K562 (cell line): ENCODE data around the gene SIGLEC1. TPM values are rescaled to one million over a fixed set of nuclear protein-coding genes. Genes with fewer than 3 reads are reported as not detected.

Source experiments
- ATAC-seq: fragments of 200-7000 bp; cut with Tn5 transposase; 3 replicates; pipeline ENCODE4 v1.9.1; 2020; ENCODE audit warnings: moderate library complexity
- BruUV-seq: library from RNA; stranded (reverse); fragments of 400-500 nt; replicated peaks from 2 replicates; lab custom pipeline; 2021; lab: Mats Ljungman, UMichigan
- CTCF ChIA-PET: fragments of 300-600 bp; formaldehyde crosslinking; extraction: SDS; loops from one replicate; lab custom pipeline; 2021; ENCODE audit warnings: low intra/inter-chr PET ratio; lab: Yijun Ruan, JAX
- POLR2A ChIA-PET: fragments of 300-600, 350-650 bp; sonication (Branson Sonifier 250); formaldehyde crosslinking; extraction: SDS; loops from one replicate; lab custom pipeline; 2021; ENCODE audit warnings: antibody characterized with exemption, inconsistent platforms; lab: Yijun Ruan, JAX
- DNase-seq, 4 experiments: peaks; one replicate each; pipeline versions ENCODE4 v3.0.0 to v3.0.0-alpha.2; 2011 to 2018; ENCODE audit warnings: low spot score in 3 of 4, mixed read lengths in 3 of 4; ENCODE audit errors: extremely low read depth in 1 of 4
- FAIRE-seq: peaks from 2 replicates; lab custom pipeline; 2011; peaks lifted over from hg19 to GRCh38; lab: Jason Lieb, UNC
- H2AFZ ChIP-seq: 2 replicates; pipeline ENCODE4 v1.6.0; 2011; ENCODE audit warnings: low read depth, low read length, control low read depth, inconsistent platforms
- H3K27ac ChIP-seq: fragments of 200-600 bp; 3 replicates; pipeline ENCODE4 v1.8.0; 2011; ENCODE audit warnings: low read depth, mild to moderate bottlenecking, control low read depth, inconsistent platforms, low read length, moderate library complexity, mixed read lengths; ENCODE audit errors: extremely low read depth
- H3K27me3 ChIP-seq, 2 experiments: fragments of 300-600 bp in 1 of 2; 2 replicates in 1 of 2; 3 replicates in 1 of 2; pipeline versions ENCODE4 v1.6.0 to v1.8.0; 2011; ENCODE audit warnings: inconsistent platforms in 2 of 2, low read length in 2 of 2, mild to moderate bottlenecking in 1 of 2, mixed read lengths in 1 of 2, moderate library complexity in 1 of 2; ENCODE audit not compliant: control insufficient read depth in 2 of 2, insufficient read depth in 2 of 2
- H3K36me3 ChIP-seq: fragments of 300-600 bp; 3 replicates; pipeline ENCODE4 v1.8.0; 2011; ENCODE audit warnings: mild to moderate bottlenecking, low read length, inconsistent platforms; ENCODE audit not compliant: control insufficient read depth, insufficient read depth
- H3K4me1 ChIP-seq, 2 experiments: fragments of 200-600 bp in 1 of 2; replicated peaks in 1 of 2; 2 replicates in 1 of 2; 3 replicates in 1 of 2; pipeline versions ENCODE4 v1.5.1 to v1.8.0; 2011; ENCODE audit warnings: inconsistent platforms in 2 of 2, low read length in 2 of 2, mild to moderate bottlenecking in 1 of 2, mixed read lengths in 1 of 2, moderate library complexity in 1 of 2; ENCODE audit not compliant: control insufficient read depth in 2 of 2, insufficient read depth in 2 of 2
- H3K4me2 ChIP-seq: 2 replicates; pipeline ENCODE4 v1.6.1; 2011; ENCODE audit warnings: low read length, control low read depth, inconsistent platforms, mixed read lengths; ENCODE audit not compliant: insufficient read depth
- H3K4me3 ChIP-seq: fragments of 200-600 bp; sonication (generic), shearing (Covaris generic); 2 replicates; pipeline ENCODE4 v1.5.1; 2016; ENCODE audit warnings: control low read depth, inconsistent platforms
- H3K79me2 ChIP-seq: fragments of 200-600 bp; 3 replicates; pipeline ENCODE4 v1.8.0; 2011; ENCODE audit warnings: low read length, inconsistent platforms; ENCODE audit not compliant: control insufficient read depth, insufficient read depth
- H3K9ac ChIP-seq, 2 experiments: 2 replicates each; pipeline versions ENCODE4 v1.6.0 to v1.6.1; 2011; ENCODE audit warnings: low read depth in 2 of 2, low read length in 2 of 2, control low read depth in 1 of 2, inconsistent platforms in 1 of 2, mild to moderate bottlenecking in 1 of 2, mixed read lengths in 1 of 2; ENCODE audit not compliant: insufficient read depth in 1 of 2
- H3K9me1 ChIP-seq: one replicate; pipeline ENCODE4 v1.6.0; 2011; ENCODE audit warnings: inconsistent platforms, mild to moderate bottlenecking, low read length, moderate library complexity; ENCODE audit not compliant: control insufficient read depth, insufficient read depth
- H3K9me3 ChIP-seq: replicated peaks from 2 replicates; pipeline ENCODE4 v1.5.1; 2011; ENCODE audit warnings: low read depth, low read length, inconsistent platforms; ENCODE audit not compliant: control insufficient read depth, insufficient read depth
- H4K20me1 ChIP-seq: replicated peaks from 2 replicates; pipeline ENCODE4 v1.6.1; 2011; ENCODE audit warnings: low read length, inconsistent platforms, mixed read lengths; ENCODE audit not compliant: control insufficient read depth, insufficient read depth
- BRD9 ChIP-seq: fragments of 450-650 bp; IDR thresholded peaks from 2 replicates; pipeline ENCODE4 v1.6.1; 2018; ENCODE audit warnings: low read depth; ENCODE audit not compliant: partially characterized antibody
- CBX5 ChIP-seq: IDR thresholded peaks from 2 replicates; pipeline ENCODE4 v1.6.1; 2014; ENCODE audit warnings: low read depth, borderline replicate concordance
- DMBX1 ChIP-seq: fragments of 250-450 bp; sonication (Bioruptor Pico); IDR thresholded peaks from 2 replicates; pipeline ENCODE4 v1.8.0; 2022; ENCODE audit warnings: inconsistent platforms, mild to moderate bottlenecking, moderate library complexity, borderline replicate concordance
- FOXA1 ChIP-seq: fragments of 450-650 bp; IDR thresholded peaks from 2 replicates; pipeline ENCODE4 v1.6.1; 2016; ENCODE audit warnings: mild to moderate bottlenecking, borderline replicate concordance
- NFIX ChIP-seq: fragments of 250-450 bp; sonication (Bioruptor Pico); IDR thresholded peaks from 2 replicates; pipeline ENCODE4 v1.4.0; 2020; ENCODE audit warnings: low read depth, mild to moderate bottlenecking, moderate library complexity
- NUFIP1 ChIP-seq: fragments of 450-650 bp; IDR thresholded peaks from 2 replicates; pipeline ENCODE4 v1.6.1; 2018; ENCODE audit not compliant: partially characterized antibody
- RAD51 ChIP-seq: fragments of 450-650 bp; IDR thresholded peaks from 2 replicates; pipeline ENCODE4 v1.7.1; 2016; ENCODE audit warnings: low read depth, mild to moderate bottlenecking, borderline replicate concordance
- RBM17 ChIP-seq: fragments of 200-400 bp; formaldehyde crosslinking; IDR thresholded peaks from 2 replicates; pipeline ENCODE4 v1.6.1; 2017; ENCODE audit warnings: low read depth, mild to moderate bottlenecking, low read length, borderline replicate concordance
- XRCC4 ChIP-seq: IDR thresholded peaks from one replicate; pipeline ENCODE4 v1.6.1; 2011; ENCODE audit not compliant: insufficient read depth, insufficient read length; ENCODE audit errors: extremely low read depth
- ZNF197 ChIP-seq: fragments of 200-800 bp; sonication (Bioruptor generic); IDR thresholded peaks from 2 replicates; pipeline ENCODE4 v1.6.1; 2016; ENCODE audit warnings: low read depth, missing genetic modification characterization, missing compliant biosample characterization
- ZNF324 ChIP-seq: fragments of 250-450 bp; sonication (Bioruptor Pico); IDR thresholded peaks from 2 replicates; pipeline ENCODE4 v1.4.0; 2020; ENCODE audit warnings: mild to moderate bottlenecking
- ZNF444 ChIP-seq: fragments of 250-450 bp; sonication (Bioruptor Pico); IDR thresholded peaks from 2 replicates; pipeline ENCODE4 v1.4.0; 2020; ENCODE audit warnings: mild to moderate bottlenecking, moderate library complexity
- ZNF707 ChIP-seq: fragments of 250-450 bp; sonication (Bioruptor Pico); conservative IDR thresholded peaks from 2 replicates; pipeline ENCODE4 v1.8.0; 2022; ENCODE audit warnings: inconsistent platforms, mild to moderate bottlenecking, moderate library complexity
- WGBS: fragments of 100-300 bp; shearing (Covaris generic); methylation state at CpG from one replicate; pipeline ENCODE4 v1.1.6; 2016; ENCODE audit warnings: low coverage, mixed read lengths; ENCODE audit not compliant: insufficient coverage; ENCODE audit errors: missing lambda C conversion rate; 5-methylcytosine and 5-hydroxymethylcytosine counted together
- in situ Hi-C: fragments of 300-500 bp; cut with MboI; formaldehyde crosslinking; loops from 4 replicates; pipeline ENCODE4 v1.15.0; 2018; ENCODE audit warnings: inconsistent platforms, mixed read lengths
- intact Hi-C: fragments of 100-400 bp; cut with micrococcal nuclease; formaldehyde crosslinking; loops from 2 replicates; pipeline ENCODE4 v1.14.2; 2022
- polyA plus RNA-seq, 8 experiments: library from polyadenylated mRNA; depleted of rRNA in 4 of 8; stranded (reverse) in 5 of 8; unstranded in 3 of 8; fragments of >200 nt; fragmentation: Nextera tagmentation in 2 of 8; fragmentation: Illumina TruSeq in 1 of 8; extraction: Ambion mirVana in 2 of 8; extraction: Trizol in 1 of 8; gene quantifications; 2 replicates each; pipeline versions ENCODE4 v1.2.1 to v1.2.3, GENCODE V29; 2011 to 2014; ENCODE audit warnings: inconsistent platforms in 1 of 8, missing spikeins in 1 of 8
- total RNA-seq, 7 experiments: library from RNA; depleted of rRNA in 6 of 7; stranded (reverse); fragments of >200 nt in 6 of 7; fragmentation: Illumina TruSeq in 2 of 7; extraction: Trizol in 2 of 7; gene quantifications; 2 replicates each; pipeline versions ENCODE4 v1.2.1 to v1.2.3, GENCODE V29; 2011 to 2021; ENCODE audit warnings: low replicate concordance in 1 of 7
- TF ChIP-seq, protein P1 (sequence below): sonication (generic); formaldehyde crosslinking; IDR thresholded peaks from 2 replicates; pipeline ENCODE4 v1.8.0; 2023; ENCODE audit warnings: mild to moderate bottlenecking, missing genetic modification reagents
- TF ChIP-seq, protein P2 (sequence below): sonication (generic); formaldehyde crosslinking; IDR thresholded peaks from 2 replicates; pipeline ENCODE4 v1.8.1; 2023; ENCODE audit warnings: missing genetic modification reagents, mild to moderate bottlenecking, borderline replicate concordance

SIGLEC1 gene
- total and polyA plus RNA-seq, 9 of the 15 experiments (the other 6 are each of a cell fraction or from before 2014, with no cell fraction given): 0.05 to 0.07 TPM; not detected in 7

DNA sequence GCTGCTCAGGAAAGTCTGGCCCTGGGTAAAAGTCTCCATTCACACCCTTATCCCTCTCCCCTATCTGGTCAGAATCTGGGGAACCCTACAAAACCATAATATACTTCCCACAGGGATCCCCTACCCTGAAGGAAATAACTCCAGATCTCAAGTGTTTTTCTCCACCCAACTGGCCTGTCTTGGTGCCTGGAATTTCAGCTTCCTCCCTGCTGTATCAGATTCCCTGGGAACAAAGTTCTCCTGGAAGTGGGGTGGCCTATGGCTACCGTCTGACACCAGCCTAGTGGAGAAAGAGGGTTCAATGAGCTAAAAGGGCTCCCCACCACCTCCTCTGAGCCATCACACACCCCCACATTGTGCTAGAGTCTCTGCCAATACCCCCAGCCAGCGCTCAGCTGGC is 35.1 kb upstream of the SIGLEC1 start:
- no peak overlapping the region for H2AFZ ChIP-seq
- no peaks in the 10 kb centered on the region for H3K79me2 ChIP-seq
- 28% methylated on average over 2 of the region's 2 CpGs for WGBS
- no peaks in the 10 kb centered on the region for H3K9me1 ChIP-seq
- no peaks in the 10 kb centered on the region for H3K27me3 ChIP-seq
- ChIA-PET CTCF (no interaction called here), POLR2A (interaction anchor here (0.6 kb wide), 1 partner anchor 20 kb away, joined by 3 read pairs; the partner anchor contains the start of gene ADISSP)
- intact Hi-C loops (no loop called here), in situ Hi-C loops (no loop called here)
- peaks cover 8% of the 10 kb centered on the region; the same call in 1 of the 3 replicates for H3K36me3 ChIP-seq
- no peak overlapping the region for H3K4me2 ChIP-seq
- no peaks in the 10 kb centered on the region for H4K20me1 ChIP-seq
- H3K27ac ChIP-seq: no peak overlapping the region
- no peaks in the 10 kb centered on the region for H3K9me3 ChIP-seq
- H3K4me3 ChIP-seq: no peak overlapping the region
- FAIRE-seq (no peak), ATAC-seq (no peak), DNase-seq (no peak)
- no peak overlapping the region for H3K9ac ChIP-seq
- peaks cover 0 to 39% of the 10 kb centered on the region in 2 experiments; a peak in 3 of 5 replicates for H3K4me1 ChIP-seq
- TF ChIP-seq DMBX1 (CRISPR knock-in tag) (no peak), XRCC4 (no peak), NUFIP1 (no peak), BRD9 (no peak), CBX5 (no peak), RAD51 (no peak), NFIX (CRISPR knock-in tag) (no peak), ZNF707 (CRISPR knock-in tag) (no peak), RBM17 (no peak), ZNF197 (CRISPR knock-in tag) (no peak), ZNF324 (no peak), FOXA1 (no peak), ZNF444 (CRISPR knock-in tag) (no peak)
- TF ChIP-seq, protein P1, sequence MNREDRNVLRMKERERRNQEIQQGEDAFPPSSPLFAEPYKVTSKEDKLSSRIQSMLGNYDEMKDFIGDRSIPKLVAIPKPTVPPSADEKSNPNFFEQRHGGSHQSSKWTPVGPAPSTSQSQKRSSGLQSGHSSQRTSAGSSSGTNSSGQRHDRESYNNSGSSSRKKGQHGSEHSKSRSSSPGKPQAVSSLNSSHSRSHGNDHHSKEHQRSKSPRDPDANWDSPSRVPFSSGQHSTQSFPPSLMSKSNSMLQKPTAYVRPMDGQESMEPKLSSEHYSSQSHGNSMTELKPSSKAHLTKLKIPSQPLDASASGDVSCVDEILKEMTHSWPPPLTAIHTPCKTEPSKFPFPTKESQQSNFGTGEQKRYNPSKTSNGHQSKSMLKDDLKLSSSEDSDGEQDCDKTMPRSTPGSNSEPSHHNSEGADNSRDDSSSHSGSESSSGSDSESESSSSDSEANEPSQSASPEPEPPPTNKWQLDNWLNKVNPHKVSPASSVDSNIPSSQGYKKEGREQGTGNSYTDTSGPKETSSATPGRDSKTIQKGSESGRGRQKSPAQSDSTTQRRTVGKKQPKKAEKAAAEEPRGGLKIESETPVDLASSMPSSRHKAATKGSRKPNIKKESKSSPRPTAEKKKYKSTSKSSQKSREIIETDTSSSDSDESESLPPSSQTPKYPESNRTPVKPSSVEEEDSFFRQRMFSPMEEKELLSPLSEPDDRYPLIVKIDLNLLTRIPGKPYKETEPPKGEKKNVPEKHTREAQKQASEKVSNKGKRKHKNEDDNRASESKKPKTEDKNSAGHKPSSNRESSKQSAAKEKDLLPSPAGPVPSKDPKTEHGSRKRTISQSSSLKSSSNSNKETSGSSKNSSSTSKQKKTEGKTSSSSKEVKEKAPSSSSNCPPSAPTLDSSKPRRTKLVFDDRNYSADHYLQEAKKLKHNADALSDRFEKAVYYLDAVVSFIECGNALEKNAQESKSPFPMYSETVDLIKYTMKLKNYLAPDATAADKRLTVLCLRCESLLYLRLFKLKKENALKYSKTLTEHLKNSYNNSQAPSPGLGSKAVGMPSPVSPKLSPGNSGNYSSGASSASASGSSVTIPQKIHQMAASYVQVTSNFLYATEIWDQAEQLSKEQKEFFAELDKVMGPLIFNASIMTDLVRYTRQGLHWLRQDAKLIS (CRISPR knock-in tag): no peak
- TF ChIP-seq, protein P2, sequence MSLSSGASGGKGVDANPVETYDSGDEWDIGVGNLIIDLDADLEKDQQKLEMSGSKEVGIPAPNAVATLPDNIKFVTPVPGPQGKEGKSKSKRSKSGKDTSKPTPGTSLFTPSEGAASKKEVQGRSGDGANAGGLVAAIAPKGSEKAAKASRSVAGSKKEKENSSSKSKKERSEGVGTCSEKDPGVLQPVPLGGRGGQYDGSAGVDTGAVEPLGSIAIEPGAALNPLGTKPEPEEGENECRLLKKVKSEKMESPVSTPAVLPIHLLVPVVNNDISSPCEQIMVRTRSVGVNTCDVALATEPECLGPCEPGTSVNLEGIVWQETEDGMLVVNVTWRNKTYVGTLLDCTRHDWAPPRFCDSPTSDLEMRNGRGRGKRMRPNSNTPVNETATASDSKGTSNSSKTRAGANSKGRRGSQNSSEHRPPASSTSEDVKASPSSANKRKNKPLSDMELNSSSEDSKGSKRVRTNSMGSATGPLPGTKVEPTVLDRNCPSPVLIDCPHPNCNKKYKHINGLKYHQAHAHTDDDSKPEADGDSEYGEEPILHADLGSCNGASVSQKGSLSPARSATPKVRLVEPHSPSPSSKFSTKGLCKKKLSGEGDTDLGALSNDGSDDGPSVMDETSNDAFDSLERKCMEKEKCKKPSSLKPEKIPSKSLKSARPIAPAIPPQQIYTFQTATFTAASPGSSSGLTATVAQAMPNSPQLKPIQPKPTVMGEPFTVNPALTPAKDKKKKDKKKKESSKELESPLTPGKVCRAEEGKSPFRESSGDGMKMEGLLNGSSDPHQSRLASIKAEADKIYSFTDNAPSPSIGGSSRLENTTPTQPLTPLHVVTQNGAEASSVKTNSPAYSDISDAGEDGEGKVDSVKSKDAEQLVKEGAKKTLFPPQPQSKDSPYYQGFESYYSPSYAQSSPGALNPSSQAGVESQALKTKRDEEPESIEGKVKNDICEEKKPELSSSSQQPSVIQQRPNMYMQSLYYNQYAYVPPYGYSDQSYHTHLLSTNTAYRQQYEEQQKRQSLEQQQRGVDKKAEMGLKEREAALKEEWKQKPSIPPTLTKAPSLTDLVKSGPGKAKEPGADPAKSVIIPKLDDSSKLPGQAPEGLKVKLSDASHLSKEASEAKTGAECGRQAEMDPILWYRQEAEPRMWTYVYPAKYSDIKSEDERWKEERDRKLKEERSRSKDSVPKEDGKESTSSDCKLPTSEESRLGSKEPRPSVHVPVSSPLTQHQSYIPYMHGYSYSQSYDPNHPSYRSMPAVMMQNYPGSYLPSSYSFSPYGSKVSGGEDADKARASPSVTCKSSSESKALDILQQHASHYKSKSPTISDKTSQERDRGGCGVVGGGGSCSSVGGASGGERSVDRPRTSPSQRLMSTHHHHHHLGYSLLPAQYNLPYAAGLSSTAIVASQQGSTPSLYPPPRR (CRISPR knock-in tag): no peak
- no TSS peak for BruUV-seq
